HEK293T (cell line): ENCODE results near the gene P2RY2.

Experiments used
- ARNT ChIP-seq: fragments of 450-650 bp; IDR thresholded peaks from 2 replicates; pipeline ENCODE4 v1.6.1; 2017; ENCODE audit warnings: mild to moderate bottlenecking
- BHLHE40 ChIP-seq: fragments of 450-650 bp; IDR thresholded peaks from 2 replicates; pipeline ENCODE4 v1.6.1; 2016; ENCODE audit warnings: mild to moderate bottlenecking, moderate library complexity, borderline replicate concordance
- CTBP1 ChIP-seq: fragments of 450-650 bp; IDR thresholded peaks from 2 replicates; pipeline ENCODE4 v1.6.1; 2016; ENCODE audit warnings: borderline replicate concordance
- FOXA1 ChIP-seq: fragments of 450-650 bp; IDR thresholded peaks from 2 replicates; pipeline ENCODE4 v1.6.1; 2016; ENCODE audit warnings: mild to moderate bottlenecking
- FOXK2 ChIP-seq: fragments of 450-650 bp; IDR thresholded peaks from 2 replicates; pipeline ENCODE4 v1.6.1; 2016; ENCODE audit warnings: mild to moderate bottlenecking
- FOXM1 ChIP-seq: fragments of 450-650 bp; IDR thresholded peaks from 2 replicates; pipeline ENCODE4 v1.6.1; 2017; ENCODE audit warnings: mild to moderate bottlenecking, borderline replicate concordance
- HDGF ChIP-seq: fragments of 450-650 bp; IDR thresholded peaks from 2 replicates; pipeline ENCODE4 v1.6.1; 2017; ENCODE audit warnings: antibody characterized with exemption, borderline replicate concordance
- L3MBTL2 ChIP-seq: fragments of 450-650 bp; conservative IDR thresholded peaks from 2 replicates; pipeline ENCODE4 v1.6.1; 2016; ENCODE audit warnings: mild to moderate bottlenecking
- NFRKB ChIP-seq: fragments of 450-650 bp; IDR thresholded peaks from 2 replicates; pipeline ENCODE4 v1.6.1; 2016; ENCODE audit warnings: mild to moderate bottlenecking, moderate library complexity
- SP1 ChIP-seq: fragments of 450-650 bp; IDR thresholded peaks from 2 replicates; pipeline ENCODE4 v1.6.1; 2017
- SUZ12 ChIP-seq: fragments of 450-650 bp; IDR thresholded peaks from 2 replicates; pipeline ENCODE4 v1.6.1; 2016; ENCODE audit warnings: mild to moderate bottlenecking
- TARDBP ChIP-seq: fragments of 450-650 bp; IDR thresholded peaks from 2 replicates; pipeline ENCODE4 v1.6.1; 2016
- ZNF384 ChIP-seq: fragments of 450-650 bp; IDR thresholded peaks from 2 replicates; pipeline ENCODE4 v1.6.1; 2016
- TF ChIP-seq, protein P1 (sequence below): fragments of 450-650 bp; IDR thresholded peaks from 2 replicates; pipeline ENCODE4 v1.6.1; 2016

DNA sequence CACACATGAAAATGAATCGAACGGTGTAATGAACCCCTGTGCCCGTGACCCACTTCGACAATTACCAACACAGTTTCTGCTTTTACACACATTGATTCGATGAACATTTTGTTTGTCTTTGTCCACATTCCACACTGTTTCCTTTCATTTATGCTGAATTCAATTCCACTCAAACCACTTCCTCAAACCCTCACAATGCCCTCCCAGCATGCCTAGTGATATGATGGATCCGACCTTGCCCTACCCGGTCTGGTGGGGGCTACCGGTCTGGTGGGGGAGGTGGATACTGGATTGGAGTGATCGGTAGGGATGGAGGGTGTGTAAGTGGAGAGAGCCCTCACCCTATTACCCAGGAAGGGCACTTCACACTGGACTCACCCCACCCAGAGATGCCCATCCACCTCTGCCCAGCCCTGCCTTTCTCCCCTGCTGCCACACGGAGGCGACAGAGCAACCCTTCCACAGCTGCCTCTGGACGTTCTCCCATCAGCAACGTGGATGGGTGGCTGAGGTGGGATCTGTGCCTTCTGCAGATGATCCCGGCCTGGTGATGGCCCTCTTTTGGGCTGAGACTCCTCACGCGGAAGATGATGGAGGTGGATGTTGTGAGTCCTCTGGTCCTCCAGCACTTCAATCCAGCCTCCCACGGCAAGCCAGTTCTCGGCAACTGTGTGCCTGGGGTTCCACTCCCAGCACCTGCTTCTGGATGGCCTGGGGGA lies 33.0 kb upstream of the P2RY2 start:
- TF ChIP-seq BHLHE40 (no peak), NFRKB (no peak), ARNT (no peak), ZNF384 (no peak), FOXM1 (no peak), FOXK2 (no peak), L3MBTL2 (no peak), SUZ12 (no peak), CTBP1 (no peak), TARDBP (no peak), SP1 (no peak), FOXA1 (no peak), HDGF (no peak)
- TF ChIP-seq, protein P1, sequence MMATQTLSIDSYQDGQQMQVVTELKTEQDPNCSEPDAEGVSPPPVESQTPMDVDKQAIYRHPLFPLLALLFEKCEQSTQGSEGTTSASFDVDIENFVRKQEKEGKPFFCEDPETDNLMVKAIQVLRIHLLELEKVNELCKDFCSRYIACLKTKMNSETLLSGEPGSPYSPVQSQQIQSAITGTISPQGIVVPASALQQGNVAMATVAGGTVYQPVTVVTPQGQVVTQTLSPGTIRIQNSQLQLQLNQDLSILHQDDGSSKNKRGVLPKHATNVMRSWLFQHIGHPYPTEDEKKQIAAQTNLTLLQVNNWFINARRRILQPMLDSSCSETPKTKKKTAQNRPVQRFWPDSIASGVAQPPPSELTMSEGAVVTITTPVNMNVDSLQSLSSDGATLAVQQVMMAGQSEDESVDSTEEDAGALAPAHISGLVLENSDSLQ = no peak
